Lung (tissue), 12 donors: ENCODE results near the gene SCN10A. TPM values are rescaled to one million over a fixed set of nuclear protein-coding genes. Genes with fewer than 3 reads are reported as not detected.

Experiments used
- ATAC-seq: fragments of 200-7000 bp; cut with Tn5 transposase; one replicate; pipeline ENCODE4 v1.9.1; 2020; ENCODE audit warnings: moderate number of reproducible peaks; ENCODE audit not compliant: insufficient read depth, low FRiP score
- DNase-seq, 3 donors: peaks; one replicate each; pipeline ENCODE4 v3.0.0-alpha.2; 2013 to 2017
- H3K27ac ChIP-seq, 2 donors: one replicate each; pipeline ENCODE4 v1.5.1; 2013; ENCODE audit warnings: mild to moderate bottlenecking in 2 of 2, moderate library complexity in 2 of 2, control low read depth in 1 of 2, inconsistent platforms in 1 of 2, low read depth in 1 of 2, low read length in 1 of 2
- H3K27me3 ChIP-seq, 3 donors: one replicate each; pipeline ENCODE4 v1.5.1; 2013; ENCODE audit warnings: low read length in 2 of 3; ENCODE audit not compliant: control insufficient read depth in 3 of 3, insufficient read depth in 3 of 3
- H3K36me3 ChIP-seq, 4 donors: one replicate each; pipeline ENCODE4 v1.5.1; 2013; ENCODE audit warnings: low read length in 4 of 4, mild to moderate bottlenecking in 1 of 4, moderate library complexity in 1 of 4; ENCODE audit not compliant: control insufficient read depth in 4 of 4, insufficient read depth in 4 of 4
- H3K4me1 ChIP-seq, 5 donors: one replicate each; pipeline ENCODE4 v1.5.1; 2013; ENCODE audit warnings: low read length in 5 of 5, mild to moderate bottlenecking in 2 of 5, moderate library complexity in 1 of 5; ENCODE audit not compliant: control insufficient read depth in 5 of 5, insufficient read depth in 5 of 5
- H3K4me3 ChIP-seq: one replicate; pipeline ENCODE4 v1.5.1; 2013; ENCODE audit warnings: mild to moderate bottlenecking, control low read depth, moderate library complexity
- H3K9ac ChIP-seq, 2 donors: one replicate each; pipeline ENCODE4 v1.5.1; 2013; ENCODE audit warnings: low read length in 2 of 2, control low read depth in 1 of 2; ENCODE audit not compliant: insufficient read depth in 1 of 2
- H3K9me3 ChIP-seq, 4 donors: one replicate each; pipeline ENCODE4 v1.5.1; 2013; ENCODE audit warnings: low read length in 3 of 4, mild to moderate bottlenecking in 1 of 4, moderate library complexity in 1 of 4; ENCODE audit not compliant: control insufficient read depth in 4 of 4, insufficient read depth in 3 of 4
- WGBS, 2 donors: extraction: QIAGEN DNeasy Blood & Tissue Kit; methylation state at CpG; one replicate each; pipeline ENCODE4 v1.1.7; 2013; 5-methylcytosine and 5-hydroxymethylcytosine counted together
- polyA plus RNA-seq, 2 donors: library from polyadenylated mRNA; stranded (reverse); fragments of 200-250 nt; gene quantifications; one replicate each; pipeline ENCODE4 v1.2.1, GENCODE V29; 2013
- total RNA-seq, 2 donors: library from RNA; depleted of rRNA in 1 of 2; stranded (reverse); fragments of >200 nt in 1 of 2; gene quantifications; one replicate each; pipeline ENCODE4 v1.2.1, GENCODE V29; 2014 to 2021
- TF ChIP-seq, protein P1 (sequence below): IDR thresholded peaks from 2 replicates; pipeline ENCODE4 v1.5.1; 2012; ENCODE audit warnings: mild to moderate bottlenecking; ENCODE audit errors: control extremely low read depth, extremely low read depth
- donor health status: control.
- donor health status: control.
- donor health status: Bipolar disorder and iron deficiency.
- donor health status: healthy.
- donor health status: DM: yes; HTN: yes; CAD: no.

Gene SCN10A
- total and polyA plus RNA-seq, 4 donors, result not detected

DNA sequence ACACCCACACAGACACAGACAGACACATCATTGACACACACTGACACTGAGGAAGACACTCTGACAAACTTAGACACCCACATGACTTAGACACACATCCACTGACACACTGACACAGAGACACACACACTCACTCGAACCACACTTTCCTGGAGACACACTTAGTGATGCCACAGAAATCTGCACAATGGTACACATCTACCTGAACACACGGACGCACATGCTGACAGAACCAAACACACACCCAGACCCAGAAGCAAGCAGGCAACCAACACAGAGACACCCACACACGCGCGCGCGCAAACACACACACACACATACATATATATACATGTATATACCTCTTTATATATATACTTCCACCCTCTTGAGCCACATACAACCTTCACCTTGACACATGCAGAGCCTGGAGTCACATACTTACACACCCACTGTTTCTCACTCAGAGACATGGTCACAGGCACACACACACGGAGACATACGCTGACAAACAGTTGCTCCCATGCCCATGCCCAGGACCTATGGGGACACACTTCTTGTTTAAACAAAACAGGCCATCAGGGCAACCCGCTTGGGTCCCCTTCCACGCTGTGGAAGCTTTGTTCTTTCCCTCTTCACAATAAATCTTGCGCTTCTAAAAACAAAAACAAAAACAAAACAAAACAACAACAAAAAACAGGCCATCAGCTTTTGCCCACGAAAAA, 165.6 kb downstream of the SCN10A start:
- ATAC-seq, result no peak
- peak in 2 of 3 donors; percentile 17 to 29 for DNase-seq
- Histone ChIP-seq H3K4me3 (no peak overlapping the region), H3K9ac (peak overlapping the region in 1 of 2 donors; percentile 40), H3K9me3 (no peaks in the 10 kb centered on the region), H3K4me1 (peaks cover 0 to 9% (median 6%) of the 10 kb centered on the region in 5 donors), H3K27ac (no peak overlapping the region), H3K36me3 (no peaks in the 10 kb centered on the region), H3K27me3 (peaks cover 10 to 28% (median 24%) of the 10 kb centered on the region in 3 donors)
- TF ChIP-seq, protein P1, sequence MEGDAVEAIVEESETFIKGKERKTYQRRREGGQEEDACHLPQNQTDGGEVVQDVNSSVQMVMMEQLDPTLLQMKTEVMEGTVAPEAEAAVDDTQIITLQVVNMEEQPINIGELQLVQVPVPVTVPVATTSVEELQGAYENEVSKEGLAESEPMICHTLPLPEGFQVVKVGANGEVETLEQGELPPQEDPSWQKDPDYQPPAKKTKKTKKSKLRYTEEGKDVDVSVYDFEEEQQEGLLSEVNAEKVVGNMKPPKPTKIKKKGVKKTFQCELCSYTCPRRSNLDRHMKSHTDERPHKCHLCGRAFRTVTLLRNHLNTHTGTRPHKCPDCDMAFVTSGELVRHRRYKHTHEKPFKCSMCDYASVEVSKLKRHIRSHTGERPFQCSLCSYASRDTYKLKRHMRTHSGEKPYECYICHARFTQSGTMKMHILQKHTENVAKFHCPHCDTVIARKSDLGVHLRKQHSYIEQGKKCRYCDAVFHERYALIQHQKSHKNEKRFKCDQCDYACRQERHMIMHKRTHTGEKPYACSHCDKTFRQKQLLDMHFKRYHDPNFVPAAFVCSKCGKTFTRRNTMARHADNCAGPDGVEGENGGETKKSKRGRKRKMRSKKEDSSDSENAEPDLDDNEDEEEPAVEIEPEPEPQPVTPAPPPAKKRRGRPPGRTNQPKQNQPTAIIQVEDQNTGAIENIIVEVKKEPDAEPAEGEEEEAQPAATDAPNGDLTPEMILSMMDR, result no peak
- 72 to 77% methylated on average over 14 of the region's 14 CpGs for WGBS, 2 donors

DNA sequence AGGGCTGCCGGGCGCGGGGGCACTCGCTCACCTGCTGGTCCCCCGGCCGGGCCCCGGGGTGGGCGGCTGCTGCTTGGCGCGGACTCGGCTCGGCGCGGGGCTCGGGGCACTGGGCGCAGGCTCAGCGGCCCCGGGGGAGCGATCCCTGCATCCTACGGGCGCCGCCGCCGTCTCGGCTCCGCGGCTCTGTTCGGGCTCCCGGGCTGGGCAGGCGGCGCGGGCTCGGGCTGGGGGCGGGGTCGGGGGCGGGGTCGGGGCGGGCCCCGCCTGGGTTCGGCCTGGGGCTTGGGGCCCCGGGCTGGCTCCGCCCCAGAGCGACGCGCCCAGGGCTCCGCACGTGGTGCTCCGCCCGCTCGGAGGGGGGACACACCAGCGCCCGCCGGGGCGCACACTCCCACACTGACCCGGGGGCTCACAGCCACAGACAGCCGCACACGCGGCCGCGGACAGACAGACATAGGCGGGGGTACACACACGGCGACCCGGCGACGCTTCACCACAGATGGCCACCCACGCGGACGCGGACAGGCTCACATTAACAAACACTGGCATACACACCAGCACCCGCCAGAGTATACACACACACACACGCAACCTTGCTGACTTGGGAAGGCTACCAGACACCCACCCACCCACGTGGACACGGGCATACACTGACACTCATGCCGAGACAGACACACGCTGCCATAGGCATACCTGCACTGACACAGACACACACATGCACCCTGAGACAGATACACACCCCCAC, 166.3 kb downstream of the SCN10A start, which contains the start of gene SCN5A:
Gene SCN5A, minus strand, starts transcription at position 188 of the 748 bp plus-strand sequence. CDS start 16,380 bp downstream, outside the sequence.
- ATAC-seq (peak; percentile 75), DNase-seq (peak; percentile 60 to 82 (median 80))
- H3K9ac ChIP-seq, result peak within 1 kb of the TSS in 1 of 2 donors; percentile 40
- peak within 1 kb of the TSS; percentile 15 for H3K4me3 ChIP-seq
- H3K36me3 ChIP-seq, result no peaks in the 10 kb centered on the region
- no peaks in the 10 kb centered on the region for H3K9me3 ChIP-seq
- H3K27me3 ChIP-seq, result peaks cover 10 to 28% (median 24%) of the 10 kb centered on the region in 3 donors
- H3K27ac ChIP-seq, result peak within 1 kb of the TSS in 1 of 2 donors; percentile 79
- WGBS, 2 donors, result 1 to 3% methylated on average over 46 to 76 of the region's 76 CpGs
- peaks cover 0 to 9% (median 6%) of the 10 kb centered on the region in 5 donors for H3K4me1 ChIP-seq
- TF ChIP-seq, protein P1, result no peak

DNA sequence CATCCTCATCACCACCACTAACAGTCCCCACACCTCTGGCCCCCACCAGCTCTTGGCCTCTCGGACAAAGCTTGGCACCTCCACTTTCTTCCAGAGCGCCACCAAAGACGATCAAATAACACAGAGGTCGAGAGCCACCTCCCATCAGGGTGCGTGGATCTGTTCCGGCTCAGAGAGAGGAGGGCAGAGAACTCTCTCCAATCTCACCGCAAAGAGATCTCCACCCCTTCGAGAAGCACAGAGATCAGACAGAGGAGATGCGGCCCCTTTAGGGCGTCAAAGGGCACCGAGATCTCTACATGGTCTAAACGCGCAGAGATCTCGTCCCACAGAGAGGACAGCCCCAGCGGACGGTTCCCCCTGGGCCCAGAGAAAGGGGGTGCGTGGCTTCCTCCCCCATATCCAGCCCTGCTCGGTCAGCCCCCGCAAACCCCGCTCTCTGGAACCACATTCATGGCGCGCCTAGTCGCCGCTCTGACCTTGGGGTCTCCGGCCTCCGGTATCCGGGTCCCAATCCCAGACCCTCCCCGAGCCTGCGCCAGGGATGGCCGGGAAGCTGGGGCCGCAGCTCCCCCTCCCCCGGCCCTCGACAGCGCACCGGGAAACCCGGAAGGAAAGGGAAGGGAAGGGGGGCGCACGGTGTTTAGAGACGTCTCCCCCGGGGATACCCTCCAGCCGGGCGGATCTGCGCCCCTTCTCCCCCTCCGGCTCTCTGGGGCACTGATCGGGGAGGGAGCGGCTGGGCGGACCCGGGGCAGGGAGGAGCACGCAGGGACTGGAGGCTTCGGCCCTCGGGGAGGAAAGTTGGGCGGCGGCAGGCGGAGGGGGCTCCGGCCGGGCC, 167.1 kb downstream of the SCN10A start:
- Histone ChIP-seq H3K27ac (peak overlapping the region in 1 of 2 donors; percentile 79), H3K27me3 (peaks cover 9 to 28% (median 24%) of the 10 kb centered on the region in 3 donors), H3K4me1 (peaks cover 0 to 9% (median 6%) of the 10 kb centered on the region in 5 donors), H3K36me3 (no peaks in the 10 kb centered on the region), H3K9me3 (no peaks in the 10 kb centered on the region), H3K4me3 (peak overlapping the region; percentile 15), H3K9ac (no peak overlapping the region)
- ATAC-seq (no peak), DNase-seq (no peak)
- TF ChIP-seq, protein P1, result no peak
- WGBS, 2 donors, result 8 to 9% methylated on average over 46 to 56 of the region's 56 CpGs
